Stimulated activated CD8-positive, alpha-beta memory T cell treated with anti-CD3 and anti-CD28 coated beads, Interleukin-15, amount 100 ng/mL, for 48 hours (primary cell): ENCODE measurements around the gene KIAA2012.
"Not testable (repeated sequence)": the region's sequence is repeated elsewhere in the genome, so short reads cannot be mapped to it uniquely, and the experiment has no call there.

Source experiments
- DNase-seq, 2 donors: peaks; one replicate each; pipeline ENCODE4 v3.0.0-alpha.2; 2020; ENCODE audit warnings: low read depth in 2 of 2

Gene KIAA2012

DNA sequence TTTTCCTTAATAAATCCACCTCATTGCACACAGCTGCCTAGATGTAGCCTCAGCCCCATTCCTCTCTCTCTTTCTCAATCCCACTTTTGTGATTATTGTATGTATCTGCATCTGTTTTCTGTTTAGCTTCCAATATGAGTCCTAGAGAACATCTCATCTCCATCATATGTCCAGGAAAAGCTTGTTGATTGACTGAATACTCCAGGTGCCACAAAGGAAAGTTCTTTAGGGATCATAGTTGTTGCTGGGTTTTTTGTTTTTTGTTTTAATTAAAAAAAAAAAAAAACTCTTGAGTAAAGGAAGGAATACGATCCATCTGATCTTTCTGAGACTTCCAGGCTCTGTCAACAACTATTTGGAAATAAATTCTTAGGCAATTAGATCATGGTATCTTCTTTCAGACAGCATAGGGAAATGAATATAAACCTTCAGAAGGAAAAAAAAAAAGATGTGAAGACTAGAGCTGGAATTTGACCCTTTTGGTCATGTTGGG is 42.5 kb downstream of the KIAA2012 start:
- DNase-seq, result no peak

- DNase-seq, result no peak
These were observed 43.6 kb downstream of the KIAA2012 start for GRCh38 chr2:202116691-202117090.

- no peak for DNase-seq
These were observed 45.1 kb downstream of the KIAA2012 start for GRCh38 chr2:202118168-202118567.

DNA sequence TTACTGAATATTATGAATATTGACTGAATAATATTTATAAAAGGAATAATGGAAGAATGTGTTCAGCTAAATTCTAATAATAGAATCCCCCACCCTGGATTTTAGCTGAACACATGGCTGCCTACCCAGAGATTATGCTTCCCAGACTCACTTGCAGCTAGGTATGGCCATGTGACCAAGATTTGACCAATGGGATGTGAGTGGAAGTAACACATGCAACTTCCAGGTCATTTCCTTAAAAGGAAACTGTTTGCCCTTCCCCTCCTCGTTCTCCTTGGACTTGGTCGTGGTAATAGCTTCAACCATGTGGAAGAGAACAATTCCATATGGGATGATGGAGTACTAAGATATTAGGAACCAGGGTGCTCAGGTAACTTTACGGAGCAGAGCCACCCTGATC is 47.8 kb downstream of the KIAA2012 start:
- DNase-seq, result no peak

GRCh38 chr2:202121532-202122162 is 48.6 kb downstream of the KIAA2012 start:
- DNase-seq, result no peak

DNA sequence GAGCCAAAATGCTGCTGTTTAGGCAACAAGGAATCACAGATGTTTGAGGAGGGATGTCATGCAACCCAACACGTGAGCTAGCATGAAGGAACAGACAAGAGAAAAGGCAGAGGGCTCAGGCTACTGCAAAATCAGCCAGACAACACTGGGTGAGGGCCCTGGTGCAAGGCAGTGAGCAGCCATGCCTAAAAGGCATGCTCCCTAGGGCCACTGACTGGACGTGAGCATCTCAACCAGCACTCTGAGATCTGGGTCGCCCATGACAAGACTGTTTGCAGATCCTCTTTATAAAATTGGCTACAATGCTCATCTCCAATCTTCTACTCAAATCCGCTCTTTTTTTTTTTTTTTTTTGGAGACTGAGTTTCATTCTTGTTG is 49.1 kb downstream of the KIAA2012 start:
- DNase-seq, result no peak

GRCh38 chr2:202122980-202123720 is 50.1 kb downstream of the KIAA2012 start:
- DNase-seq, result no peak

DNA sequence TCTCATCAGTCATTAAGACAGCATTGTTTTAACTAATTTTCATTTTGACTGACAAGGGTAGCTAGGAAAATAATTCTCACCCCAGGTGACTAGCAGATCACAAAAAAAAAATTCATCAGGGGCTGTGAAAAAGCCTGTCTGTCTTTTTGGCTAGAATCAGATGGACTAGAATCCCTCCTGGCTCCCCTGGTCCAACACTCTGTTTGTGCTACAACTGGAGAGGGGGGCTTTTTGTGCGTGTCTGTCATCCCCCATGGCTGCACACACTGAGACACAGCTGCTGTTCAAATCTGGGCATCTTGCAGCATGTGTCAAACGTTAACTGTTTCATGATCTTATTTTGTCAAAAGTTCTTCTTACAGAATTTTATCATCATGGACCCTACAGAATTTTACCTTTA is 51.2 kb downstream of the KIAA2012 start:
- DNase-seq, result no peak

DNA sequence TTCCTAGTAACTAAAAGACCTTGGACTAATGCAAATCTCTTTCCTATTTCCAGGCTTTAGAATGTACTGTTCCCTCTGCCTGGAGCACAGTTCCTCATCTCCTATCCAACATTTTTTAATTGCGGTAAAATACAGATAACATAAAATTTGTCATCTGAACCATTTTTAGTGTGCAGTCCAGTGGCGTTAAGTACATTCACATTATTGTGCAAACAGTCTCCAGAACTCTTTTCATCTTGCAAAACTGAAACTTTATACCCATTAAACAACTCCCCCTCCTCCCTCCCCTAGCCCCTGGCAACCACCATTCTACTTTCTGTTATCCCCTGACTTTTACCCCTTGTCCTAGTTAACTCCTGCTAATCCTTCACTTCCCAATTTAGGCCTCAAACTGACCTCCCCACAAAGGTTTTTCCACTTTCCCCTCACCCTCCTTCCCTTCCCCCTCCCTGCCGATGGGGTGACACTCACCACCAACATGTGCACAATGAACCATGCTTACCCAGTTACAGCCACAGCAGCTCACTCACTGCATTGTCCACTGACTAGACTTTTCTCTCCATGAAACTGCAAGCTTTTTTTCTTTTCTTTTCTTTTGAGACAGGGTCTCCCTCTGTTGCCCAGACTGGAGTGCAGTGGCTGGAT is 54.8 kb downstream of the KIAA2012 start:
- no peak for DNase-seq

DNA sequence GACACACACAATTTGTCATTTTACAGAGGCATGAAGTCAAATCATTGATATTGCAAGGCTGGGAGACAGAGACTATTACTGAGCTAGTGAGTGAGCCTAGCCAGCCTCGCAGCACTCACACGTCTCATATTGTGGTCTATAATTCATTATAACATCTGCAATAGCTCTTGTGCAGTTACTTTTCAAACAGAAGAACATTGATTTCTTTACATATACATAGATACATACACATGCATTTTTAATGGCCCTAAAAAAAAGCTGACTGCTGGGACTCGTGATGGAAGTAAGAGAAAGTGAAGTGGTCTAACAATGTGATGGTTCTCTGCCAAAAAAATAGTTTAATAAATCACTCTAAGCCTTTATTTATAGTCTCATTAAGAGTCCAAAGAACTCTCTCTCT is 56.8 kb downstream of the KIAA2012 start:
- DNase-seq, result no peak

GRCh38 chr2:202133200-202133908 is 60.3 kb downstream of the KIAA2012 start:
- DNase-seq, result no peak

DNA sequence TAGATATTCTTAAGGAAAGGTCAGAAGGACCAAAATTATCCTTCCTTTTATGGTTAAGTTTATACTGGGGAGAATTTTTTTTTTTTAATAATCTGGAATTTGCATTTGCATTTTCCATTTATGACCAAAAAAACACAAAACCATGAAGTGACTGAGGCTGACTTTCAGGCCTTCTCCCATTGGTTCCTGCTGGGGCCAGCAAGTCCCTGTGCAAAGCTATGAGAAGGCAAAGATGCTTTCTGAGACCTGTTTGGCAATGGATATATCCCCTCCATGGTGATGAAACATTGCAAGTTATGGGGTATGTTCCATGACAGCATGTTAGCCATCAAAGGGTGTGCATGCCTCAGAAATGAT is 60.8 kb downstream of the KIAA2012 start:
- DNase-seq, result no peak

GRCh38 chr2:202135091-202135874 is 62.2 kb downstream of the KIAA2012 start:
- no peak for DNase-seq

GRCh38 chr2:202136039-202136438 is 63.0 kb downstream of the KIAA2012 start:
- not testable (repeated sequence) for DNase-seq

GRCh38 chr2:202136526-202136925 is 63.5 kb downstream of the KIAA2012 start:
- no peak for DNase-seq

GRCh38 chr2:202140522-202141252 is 67.6 kb downstream of the KIAA2012 start:
- no peak for DNase-seq

DNA sequence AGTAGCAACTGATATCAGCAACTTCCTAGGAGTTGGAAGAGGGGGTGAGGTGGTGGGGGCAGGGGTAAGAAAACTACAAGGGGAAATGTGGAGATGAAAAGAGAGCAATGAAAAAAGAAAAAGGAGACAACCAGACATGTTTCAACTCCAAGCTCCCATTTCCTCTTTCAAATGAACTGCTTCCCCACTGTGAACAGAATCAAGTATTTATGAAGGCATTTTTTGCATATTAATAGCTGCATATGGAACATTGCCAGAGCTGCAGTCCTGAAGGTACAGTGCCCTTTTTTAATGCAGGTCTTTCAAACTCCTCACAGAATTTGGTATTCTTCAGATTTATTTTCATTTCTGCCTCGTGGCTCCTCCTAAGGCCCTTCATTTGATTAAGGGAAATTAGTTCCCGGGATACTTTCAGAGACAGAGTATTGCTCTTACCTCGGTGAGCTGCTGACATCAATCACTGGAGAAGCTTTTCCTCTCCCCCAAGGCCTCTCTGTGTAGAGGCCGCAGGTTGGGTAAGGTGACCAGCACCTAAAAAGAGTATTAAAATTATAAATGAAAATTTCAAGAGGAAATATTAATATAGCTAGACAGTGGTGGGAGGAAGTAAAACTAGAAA is 68.4 kb downstream of the KIAA2012 start:
- DNase-seq, result no peak

DNA sequence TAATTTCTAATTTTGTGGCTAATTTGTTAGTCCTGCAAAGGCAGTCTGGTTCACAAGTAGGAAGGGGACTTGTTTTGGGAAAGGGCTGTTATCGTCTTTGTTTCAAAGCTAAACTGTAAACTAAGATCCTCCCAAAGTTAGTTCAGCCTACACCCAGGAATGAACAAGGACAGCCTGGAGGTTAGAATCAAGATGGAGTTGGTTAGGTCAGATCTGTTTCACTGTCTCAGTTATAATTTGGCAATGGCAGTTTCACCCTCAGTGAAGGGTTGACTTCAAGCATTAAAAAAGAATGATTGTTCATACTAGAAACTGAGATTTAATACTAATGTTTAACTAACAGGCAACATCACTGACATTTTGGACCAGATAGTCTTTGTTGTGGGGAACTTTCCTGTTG is 69.5 kb downstream of the KIAA2012 start:
- no peak for DNase-seq

- no peak for DNase-seq
These were observed 74.7 kb downstream of the KIAA2012 start for GRCh38 chr2:202147775-202148174.

DNA sequence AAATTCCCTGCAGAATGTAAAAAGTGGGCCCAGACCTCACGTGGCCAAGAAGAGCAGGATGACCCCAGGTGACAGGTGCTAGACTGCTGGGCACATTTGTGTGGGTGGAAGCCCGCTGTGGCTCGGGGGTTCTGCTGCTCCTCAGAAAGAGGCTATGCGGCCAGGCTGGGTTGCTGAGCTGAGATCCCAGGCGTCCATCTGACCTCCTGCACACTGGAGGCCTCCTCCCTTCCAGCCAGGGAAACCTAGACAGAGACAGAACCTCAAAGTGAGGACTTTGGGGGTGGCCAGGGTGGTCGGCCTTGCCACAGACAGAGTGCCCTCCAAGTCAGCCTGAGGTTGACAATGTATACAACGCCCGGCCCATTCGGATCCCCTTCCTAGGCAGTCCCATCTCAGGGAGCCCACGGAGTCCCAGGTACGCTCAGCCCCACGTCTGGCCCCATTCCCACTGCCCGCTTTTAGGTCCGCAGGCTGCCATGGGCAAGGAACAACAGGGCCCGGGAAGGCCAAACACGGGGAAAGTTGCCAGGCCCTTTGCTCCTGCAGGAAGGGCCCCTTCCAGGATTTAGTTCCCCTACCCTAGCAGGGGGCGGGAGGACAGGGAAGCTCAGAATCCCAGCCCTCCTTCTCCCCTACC is 75.6 kb downstream of the KIAA2012 start:
- no peak for DNase-seq
